C4-2B (cell line): ENCODE measurements around the gene GSG1L2.

Experiments
- H3K27ac ChIP-seq: fragments of 450-650 bp; 2 replicates; pipeline ENCODE4 v1.5.1; 2017
- CTCF ChIP-seq: fragments of 450-650 bp; conservative IDR thresholded peaks from 2 replicates; pipeline ENCODE4 v1.5.1; 2017; ENCODE audit warnings: mild to moderate bottlenecking
- ZFX ChIP-seq: fragments of 450-650 bp; IDR thresholded peaks from 2 replicates; pipeline ENCODE4 v1.6.1; 2017

The GSG1L2 gene

GRCh38 chr17:9839433-9839832 is 17.6 kb upstream of the GSG1L2 start:
- TF ChIP-seq ZFX (no peak), CTCF (no peak)
- no peak overlapping the region for H3K27ac ChIP-seq

- TF ChIP-seq ZFX (no peak), CTCF (no peak)
- no peak overlapping the region for H3K27ac ChIP-seq
Observed at GRCh38 chr17:9837551-9838471, 15.9 kb upstream of the GSG1L2 start.

GRCh38 chr17:9833922-9834321 is 12.0 kb upstream of the GSG1L2 start:
- TF ChIP-seq CTCF (no peak), ZFX (no peak)
- H3K27ac ChIP-seq: no peak overlapping the region

- TF ChIP-seq CTCF (no peak), ZFX (no peak)
- no peak overlapping the region for H3K27ac ChIP-seq
Observed at GRCh38 chr17:9830711-9831110, 8.8 kb upstream of the GSG1L2 start.

- no peak for TF ChIP-seq ZFX
- TF ChIP-seq CTCF: no peak
- no peak overlapping the region for H3K27ac ChIP-seq
Observed at GRCh38 chr17:9829343-9829742, 7.5 kb upstream of the GSG1L2 start.

GRCh38 chr17:9828296-9829295 is 6.7 kb upstream of the GSG1L2 start:
- TF ChIP-seq CTCF (no peak), ZFX (no peak)
- no peak overlapping the region for H3K27ac ChIP-seq
